Activated naive CD8-positive, alpha-beta T cell (primary cell): ENCODE results near the gene POLDIP2.

Experiments
- H3K27ac Mint-ChIP-seq: one replicate; pipeline ENCODE4 v1.8.0; 2021; ENCODE audit warnings: mixed read lengths
- H3K27me3 Mint-ChIP-seq: one replicate; pipeline ENCODE4 v1.8.0; 2021; ENCODE audit warnings: mixed read lengths
- H3K36me3 Mint-ChIP-seq: one replicate; pipeline ENCODE4 v1.8.0; 2021; ENCODE audit warnings: mixed read lengths
- H3K4me1 Mint-ChIP-seq: one replicate; pipeline ENCODE4 v1.8.0; 2021; ENCODE audit warnings: low read depth, mixed read lengths
- H3K4me3 Mint-ChIP-seq: one replicate; pipeline ENCODE4 v1.8.0; 2021; ENCODE audit warnings: mild to moderate bottlenecking, mixed read lengths
- H3K9me3 Mint-ChIP-seq: one replicate; pipeline ENCODE4 v1.8.0; 2021; ENCODE audit warnings: low read depth, mixed read lengths

The POLDIP2 gene

DNA sequence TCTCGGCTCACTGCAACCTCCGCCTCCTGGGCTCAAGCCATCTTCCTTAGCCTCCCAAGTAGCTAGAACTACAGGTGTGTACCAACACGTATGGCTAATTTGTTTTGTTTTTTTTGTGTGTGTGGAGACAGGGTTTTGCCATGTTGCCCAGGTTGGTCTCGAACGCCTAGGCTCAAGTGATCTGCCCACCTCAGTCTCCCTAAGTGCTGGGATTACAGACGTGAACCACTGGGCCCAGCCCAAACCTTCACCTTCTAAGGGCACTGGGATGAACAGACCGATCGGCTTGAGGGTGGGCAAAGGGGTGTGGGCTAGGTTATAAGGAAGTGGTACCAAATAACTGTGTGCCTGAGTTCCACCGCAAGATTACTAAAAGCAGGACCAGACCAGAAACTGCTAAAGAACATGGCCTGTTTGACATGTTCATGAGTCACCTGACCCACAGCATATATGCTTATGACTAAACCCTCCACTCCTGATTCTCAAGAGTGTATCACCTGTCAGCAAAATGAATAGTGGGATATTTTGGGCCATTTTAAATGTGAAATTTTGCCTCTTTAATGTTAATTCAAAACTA is 30.2 kb downstream of the POLDIP2 start:
- Mint-ChIP-seq H3K27ac (no peak overlapping the region), H3K4me3 (no peak overlapping the region)

DNA sequence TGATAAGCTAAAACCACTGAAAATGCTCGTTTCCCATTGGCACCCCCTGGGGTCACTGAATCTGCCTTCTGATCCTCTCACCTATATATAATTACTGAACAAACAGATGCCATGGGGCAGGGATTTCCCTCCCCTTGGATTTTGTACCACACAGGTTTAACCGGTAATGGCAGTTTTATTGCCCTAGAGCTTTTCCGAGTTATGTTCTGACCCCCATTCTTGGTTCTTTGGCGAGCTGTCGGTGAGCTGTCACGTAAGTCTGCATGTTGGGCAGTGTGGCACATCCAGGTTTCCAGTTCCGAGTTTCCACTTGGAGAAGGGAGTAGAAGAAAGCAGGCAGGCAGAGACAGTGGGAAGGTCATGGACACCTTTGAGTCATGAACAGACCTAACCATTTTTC is 31.2 kb downstream of the POLDIP2 start:
- no peak overlapping the region for H3K27ac Mint-ChIP-seq
- no peaks in the 10 kb centered on the region for H3K9me3 Mint-ChIP-seq
- peaks cover 7% of the 10 kb centered on the region for H3K4me1 Mint-ChIP-seq
- no peak overlapping the region for H3K4me3 Mint-ChIP-seq
- H3K36me3 Mint-ChIP-seq, result peaks cover 8% of the 10 kb centered on the region
- no peaks in the 10 kb centered on the region for H3K27me3 Mint-ChIP-seq

More for the DNA sequence above, 30.2 kb downstream of the POLDIP2 start:
- Mint-ChIP-seq H3K36me3 (peaks cover 8% of the 10 kb centered on the region), H3K9me3 (no peaks in the 10 kb centered on the region), H3K27me3 (no peaks in the 10 kb centered on the region), H3K4me1 (peaks cover 8% of the 10 kb centered on the region)

DNA sequence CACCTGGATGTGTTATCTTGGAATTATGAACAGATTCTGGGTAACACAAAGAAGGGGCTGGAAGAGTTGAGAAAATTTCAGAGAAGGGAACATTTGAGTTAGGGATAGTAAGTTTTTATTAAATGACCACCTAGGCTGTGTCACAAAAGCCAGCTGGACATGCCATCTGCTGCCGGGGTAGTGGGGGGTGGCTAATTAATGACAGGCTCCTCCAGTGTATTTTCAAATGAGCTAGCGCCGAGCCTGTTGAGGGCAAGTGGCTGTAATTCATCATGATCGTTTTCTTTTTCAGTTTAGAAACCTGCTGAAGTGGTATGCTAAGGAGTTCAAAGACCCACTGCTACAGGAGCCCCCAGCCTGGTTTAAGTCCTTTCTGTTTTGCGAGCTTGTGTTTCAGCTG is 32.1 kb downstream of the POLDIP2 start:
- peaks cover 14% of the 10 kb centered on the region for H3K36me3 Mint-ChIP-seq
- no peaks in the 10 kb centered on the region for H3K27me3 Mint-ChIP-seq
- peaks cover 14% of the 10 kb centered on the region for H3K4me1 Mint-ChIP-seq
- no peaks in the 10 kb centered on the region for H3K9me3 Mint-ChIP-seq
- no peak overlapping the region for H3K27ac Mint-ChIP-seq
- H3K4me3 Mint-ChIP-seq, result no peak overlapping the region

DNA sequence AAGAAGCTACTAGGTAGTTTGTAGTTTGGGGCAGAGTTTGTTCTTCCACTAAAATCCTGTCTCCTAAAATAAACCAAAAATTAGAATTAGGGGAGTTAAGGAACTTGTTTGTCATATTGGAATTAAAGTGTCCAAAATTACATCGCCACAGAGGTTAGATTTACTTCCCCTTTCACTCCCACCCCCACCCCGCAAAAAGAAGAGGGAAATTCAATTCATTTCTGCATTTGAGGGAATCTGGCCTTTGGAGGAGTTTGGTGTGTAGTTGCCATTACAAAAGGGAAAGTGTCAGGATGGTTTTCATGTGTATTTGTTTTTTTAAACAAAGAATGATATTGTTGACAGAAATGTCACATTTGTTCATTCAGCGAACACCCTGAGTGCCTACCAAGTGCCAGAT is 32.5 kb downstream of the POLDIP2 start:
- Mint-ChIP-seq H3K27ac (no peak overlapping the region), H3K36me3 (peaks cover 14% of the 10 kb centered on the region), H3K9me3 (no peaks in the 10 kb centered on the region), H3K4me3 (no peak overlapping the region), H3K27me3 (no peaks in the 10 kb centered on the region), H3K4me1 (peaks cover 18% of the 10 kb centered on the region)

DNA sequence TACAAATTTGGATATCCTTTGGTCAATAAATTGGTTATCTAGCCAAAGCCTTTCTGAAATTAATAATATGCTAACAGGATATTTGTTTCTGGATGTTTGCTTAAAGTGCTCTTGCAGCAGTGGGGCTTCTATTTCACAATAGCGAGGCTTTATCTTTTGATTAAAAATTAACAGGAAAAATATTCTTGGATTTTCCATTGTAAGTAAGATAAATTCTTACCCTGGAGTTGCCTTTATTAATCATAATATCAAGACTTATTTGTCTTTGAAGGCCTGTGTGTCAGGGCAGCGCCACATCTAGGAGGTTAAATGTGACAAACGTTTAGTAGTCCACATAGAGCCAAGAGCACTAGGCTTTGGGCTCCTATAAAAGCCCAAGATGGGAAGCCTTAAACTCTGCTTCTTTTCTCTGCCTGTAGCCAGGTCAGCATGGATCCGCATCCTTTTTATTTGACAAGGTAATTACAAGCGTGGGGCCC is 33.0 kb downstream of the POLDIP2 start:
- H3K9me3 Mint-ChIP-seq, result no peaks in the 10 kb centered on the region
- H3K4me1 Mint-ChIP-seq, result peaks cover 20% of the 10 kb centered on the region
- H3K4me3 Mint-ChIP-seq, result no peak overlapping the region
- peaks cover 14% of the 10 kb centered on the region for H3K36me3 Mint-ChIP-seq
- no peaks in the 10 kb centered on the region for H3K27me3 Mint-ChIP-seq
- no peak overlapping the region for H3K27ac Mint-ChIP-seq

DNA sequence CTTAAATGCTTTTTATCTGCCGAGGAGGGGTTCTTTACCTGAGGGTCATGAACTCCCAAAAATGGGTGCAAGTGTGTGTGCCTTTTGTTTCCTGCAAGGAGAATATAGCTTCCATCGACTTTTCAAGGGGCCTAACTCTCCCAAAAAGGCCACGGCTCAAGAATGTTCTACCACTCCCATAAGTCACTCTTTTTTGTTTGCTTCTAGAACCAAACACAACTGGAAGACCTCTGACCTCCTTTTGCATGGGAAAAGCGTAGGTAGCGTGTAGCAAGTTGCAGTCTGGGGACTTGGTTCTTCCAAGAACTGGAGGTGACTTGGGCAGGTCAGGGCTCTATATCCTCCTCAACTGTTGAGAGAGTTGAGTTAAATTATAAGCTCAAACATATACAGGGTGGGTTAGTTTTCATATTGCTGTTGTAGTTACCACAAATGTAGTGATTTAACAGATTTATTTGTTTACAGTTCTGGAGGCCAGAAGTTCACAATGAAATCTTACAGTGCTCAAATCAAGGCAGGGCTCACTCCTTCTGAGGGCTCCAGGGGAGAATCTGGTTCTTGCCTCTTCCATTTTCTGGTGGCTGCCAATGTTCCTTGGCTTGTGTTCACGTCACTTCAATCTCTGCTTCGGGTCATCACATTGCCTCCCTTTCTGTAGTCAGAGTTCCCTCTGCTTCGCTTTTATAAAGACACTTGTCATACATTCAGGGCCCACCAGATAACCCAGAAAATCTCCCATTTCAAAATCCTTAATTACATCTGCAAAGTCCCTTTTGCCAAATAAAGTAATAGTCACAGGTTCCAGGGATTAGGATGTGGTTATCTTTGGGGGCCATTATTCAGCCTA is 36.9 kb downstream of the POLDIP2 start:
- H3K4me3 Mint-ChIP-seq, result peak overlapping the region; percentile 93
- H3K4me1 Mint-ChIP-seq, result peaks cover 26% of the 10 kb centered on the region
- peaks cover 10% of the 10 kb centered on the region for H3K36me3 Mint-ChIP-seq
- H3K27ac Mint-ChIP-seq, result peak overlapping the region; percentile 5
- H3K27me3 Mint-ChIP-seq, result no peaks in the 10 kb centered on the region
- no peaks in the 10 kb centered on the region for H3K9me3 Mint-ChIP-seq

DNA sequence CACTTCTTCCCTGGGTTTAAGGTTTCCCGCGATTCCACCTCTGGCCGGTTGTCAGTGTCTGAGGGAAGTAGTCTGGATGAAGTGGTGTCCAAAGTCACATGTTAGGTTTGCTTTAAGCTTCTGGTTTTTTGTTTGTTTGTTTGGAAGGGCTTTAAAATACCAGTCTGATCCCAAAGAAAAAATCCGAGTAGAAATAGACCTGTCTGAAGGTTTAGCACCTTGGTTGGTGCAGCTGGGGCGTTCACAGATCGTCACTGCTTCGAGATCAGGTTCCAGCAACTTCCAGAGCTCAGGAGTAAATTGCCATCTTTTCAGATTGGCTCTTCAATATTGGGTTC is 37.8 kb downstream of the POLDIP2 start:
- no peaks in the 10 kb centered on the region for H3K27me3 Mint-ChIP-seq
- H3K27ac Mint-ChIP-seq, result peak overlapping the region; percentile 83
- H3K4me1 Mint-ChIP-seq, result peaks cover 26% of the 10 kb centered on the region
- H3K9me3 Mint-ChIP-seq, result no peaks in the 10 kb centered on the region
- peak overlapping the region; percentile 93 for H3K4me3 Mint-ChIP-seq
- H3K36me3 Mint-ChIP-seq, result peaks cover 10% of the 10 kb centered on the region

DNA sequence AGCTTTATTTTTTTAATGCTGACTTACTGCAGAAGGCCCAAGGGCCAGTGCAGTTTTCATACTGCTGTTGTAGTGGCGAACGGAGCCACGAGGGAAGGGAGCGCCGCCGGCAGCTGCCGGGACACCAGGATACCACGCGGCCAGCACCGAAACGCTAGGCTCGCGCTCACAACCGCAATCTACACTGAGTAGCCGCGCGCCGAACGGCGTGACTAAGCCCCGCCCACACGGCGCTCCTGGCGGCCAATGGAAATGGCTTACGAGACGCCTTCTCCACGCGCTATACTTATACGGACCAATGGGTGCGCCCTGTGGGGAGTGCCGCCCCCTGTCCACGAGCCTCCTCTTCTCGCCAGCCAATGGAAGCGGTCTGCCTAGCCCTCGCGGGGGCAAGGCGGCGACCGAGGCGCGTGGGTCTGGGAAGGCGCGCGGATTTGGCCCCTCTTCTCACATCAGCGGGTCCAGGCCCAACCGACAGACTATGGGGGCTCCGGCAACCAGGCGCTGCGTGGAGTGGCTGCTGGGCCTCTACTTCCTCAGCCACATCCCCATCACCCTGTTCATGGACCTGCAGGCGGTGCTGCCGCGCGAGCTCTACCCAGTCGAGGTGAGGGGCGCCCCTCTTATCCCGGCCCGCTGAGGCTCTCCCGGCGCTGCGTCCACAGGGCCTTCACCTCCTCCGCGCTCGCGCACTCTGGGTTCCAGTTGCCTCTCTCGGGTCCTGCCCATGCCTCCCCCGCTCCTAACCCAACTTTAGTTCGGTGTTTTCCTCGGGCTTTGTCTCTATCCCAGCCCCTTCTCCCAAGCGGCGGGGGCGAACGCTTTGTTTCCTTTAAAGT is 38.3 kb downstream of the POLDIP2 start, which contains the start of gene TMEM97:
TSS of gene TMEM97 (plus strand) at position 442 of the 839 bp plus-strand sequence. CDS start at position 482, 40 bp downstream.
- Mint-ChIP-seq H3K36me3 (peaks cover 10% of the 10 kb centered on the region), H3K27ac (peak within 1 kb of the TSS; percentile 83), H3K4me3 (peak within 1 kb of the TSS; percentile 93), H3K9me3 (no peaks in the 10 kb centered on the region), H3K4me1 (peaks cover 26% of the 10 kb centered on the region), H3K27me3 (no peaks in the 10 kb centered on the region)

DNA sequence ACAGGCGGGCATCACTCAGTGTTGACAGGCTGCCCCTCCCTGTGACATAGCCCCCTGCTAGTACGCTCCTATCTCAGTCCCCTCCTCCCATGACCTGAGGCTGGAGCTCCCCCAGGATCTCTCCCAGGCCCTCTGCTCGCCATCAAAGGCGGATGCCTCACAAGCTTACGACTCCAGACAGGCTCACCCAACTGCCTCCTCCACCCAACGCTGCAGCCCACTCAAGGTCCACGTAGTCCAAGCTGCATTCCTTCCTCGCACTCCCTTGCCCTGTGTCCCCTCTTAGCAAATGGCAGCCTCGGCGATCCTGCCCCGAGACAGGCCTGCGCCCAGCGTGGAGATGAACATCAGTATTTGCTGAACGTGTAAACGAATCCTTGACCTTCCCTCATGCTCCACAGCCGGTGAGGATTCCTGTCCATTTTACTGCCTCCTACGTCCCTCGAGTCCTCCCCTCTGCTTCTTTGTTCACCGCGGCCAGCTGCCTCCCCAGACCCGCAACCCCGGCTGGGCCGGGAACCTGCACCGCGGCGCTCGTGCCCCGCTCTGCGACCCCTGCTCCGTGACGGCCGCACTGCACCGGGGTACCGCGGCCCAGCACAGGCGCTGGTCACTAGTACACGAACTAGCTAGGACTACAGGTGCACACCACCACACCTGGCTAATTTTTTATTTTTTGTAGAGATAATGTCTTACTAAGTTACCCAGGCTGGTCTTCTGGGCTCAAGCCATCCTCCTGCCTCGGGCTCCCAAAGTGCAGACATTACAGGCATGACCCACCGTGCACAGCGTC is 39.2 kb downstream of the POLDIP2 start:
- H3K4me3 Mint-ChIP-seq, result peak overlapping the region; percentile 93
- peaks cover 10% of the 10 kb centered on the region for H3K36me3 Mint-ChIP-seq
- H3K27me3 Mint-ChIP-seq, result no peaks in the 10 kb centered on the region
- H3K9me3 Mint-ChIP-seq, result no peaks in the 10 kb centered on the region
- H3K27ac Mint-ChIP-seq, result peak overlapping the region; percentile 83
- peaks cover 26% of the 10 kb centered on the region for H3K4me1 Mint-ChIP-seq

DNA sequence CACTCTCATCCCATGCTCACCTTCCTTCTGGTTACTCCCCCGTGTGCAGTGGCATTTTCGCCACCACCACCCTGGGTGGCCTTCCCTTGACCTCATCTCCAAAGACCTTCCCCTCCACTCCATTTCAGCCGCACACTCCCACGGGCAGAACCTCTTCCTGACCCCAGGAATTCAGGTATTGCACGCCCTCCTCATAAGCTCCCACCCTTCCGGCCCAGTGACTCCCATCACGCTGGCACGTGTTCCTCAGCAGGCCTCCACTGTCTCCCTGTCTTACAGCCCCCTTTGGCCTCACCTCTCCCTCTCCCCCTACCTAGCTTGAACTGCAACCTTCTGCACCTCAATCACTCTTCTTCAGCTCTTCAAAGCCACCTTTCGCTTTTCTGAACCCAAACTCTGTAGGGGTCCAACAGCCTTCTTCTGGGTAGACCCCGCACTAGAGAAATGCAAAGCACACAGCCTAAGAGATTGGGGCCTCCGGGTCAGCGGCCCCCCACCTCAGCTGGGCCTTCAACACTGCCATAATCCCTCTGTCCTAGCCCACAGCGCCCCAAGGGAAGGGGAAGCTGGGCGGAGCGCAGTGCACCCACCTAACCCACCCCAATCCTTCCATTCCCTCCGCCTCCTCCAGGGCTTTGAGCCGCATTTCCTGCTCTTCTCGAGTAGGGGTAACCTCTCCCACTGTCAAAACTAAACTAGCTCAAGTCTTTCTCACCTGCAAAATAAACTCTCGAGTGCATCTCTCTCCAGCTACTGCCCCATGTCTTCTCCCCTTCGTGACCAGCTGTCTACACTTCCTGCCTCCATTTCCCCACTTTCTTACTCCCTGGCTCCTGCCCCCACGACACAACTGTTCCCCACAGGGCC is 40.0 kb downstream of the POLDIP2 start:
- no peaks in the 10 kb centered on the region for H3K27me3 Mint-ChIP-seq
- H3K9me3 Mint-ChIP-seq, result no peaks in the 10 kb centered on the region
- H3K4me1 Mint-ChIP-seq, result peaks cover 23% of the 10 kb centered on the region
- peak overlapping the region; percentile 93 for H3K4me3 Mint-ChIP-seq
- no peak overlapping the region for H3K27ac Mint-ChIP-seq
- H3K36me3 Mint-ChIP-seq, result peaks cover 7% of the 10 kb centered on the region

DNA sequence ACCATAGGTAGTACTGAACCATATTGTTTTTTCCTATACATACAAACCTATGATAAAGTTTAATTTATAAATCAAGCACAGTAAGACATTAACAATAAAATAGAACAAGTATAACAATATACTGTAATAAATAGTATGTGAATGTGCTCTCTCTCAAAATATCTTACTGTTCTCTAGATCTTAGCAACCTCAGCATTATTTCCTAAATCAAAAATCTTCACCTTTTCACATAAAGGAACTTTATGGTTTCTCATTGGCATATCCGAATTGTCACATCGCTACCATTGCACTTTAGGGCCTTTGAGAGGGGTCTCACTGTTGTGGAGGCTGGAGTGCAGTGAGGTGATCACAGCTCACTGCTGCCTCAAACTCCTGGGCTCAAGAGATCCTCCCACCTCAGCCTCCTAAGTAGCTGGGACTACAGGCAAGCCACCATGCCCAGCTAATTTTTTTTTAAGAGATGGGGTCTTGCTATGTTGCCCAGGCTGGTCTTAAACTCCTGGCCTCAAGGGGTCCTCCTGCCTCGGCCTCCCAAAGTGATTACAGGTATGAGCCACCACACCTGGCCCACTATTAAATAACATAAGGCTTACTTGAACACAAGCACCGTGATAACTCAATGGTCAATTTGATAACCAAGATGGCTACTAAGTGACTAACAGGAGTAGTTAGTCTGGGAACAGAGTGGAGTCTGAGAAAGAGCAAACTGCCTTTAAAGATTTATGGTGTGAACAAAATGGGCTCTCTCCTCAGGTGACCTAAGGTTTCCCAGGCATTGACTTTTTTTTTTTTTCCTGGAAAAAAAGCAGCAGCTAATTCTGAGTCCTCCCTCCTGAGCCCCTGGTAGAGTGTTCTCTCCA is 41.3 kb downstream of the POLDIP2 start:
- H3K27me3 Mint-ChIP-seq, result no peaks in the 10 kb centered on the region

DNA sequence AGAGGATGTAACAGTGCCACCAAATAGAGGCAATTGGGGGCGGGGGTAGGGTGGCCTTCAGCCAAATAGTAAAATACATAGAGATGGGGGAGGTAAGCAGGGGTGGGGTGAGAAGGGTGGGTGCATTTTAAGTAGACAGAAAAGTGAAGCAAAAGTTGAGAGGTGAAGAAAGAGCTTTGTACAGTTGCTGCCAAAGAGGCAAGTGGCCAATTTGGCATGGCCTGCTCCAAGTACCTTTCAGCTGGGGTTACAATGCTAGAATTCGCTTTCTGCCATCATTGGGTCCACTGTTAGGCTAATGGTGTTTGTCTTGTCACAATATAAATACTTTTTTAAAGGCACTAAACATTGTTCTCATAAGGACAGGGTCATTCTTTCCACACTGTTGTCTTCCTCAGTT is 43.5 kb downstream of the POLDIP2 start:
- H3K4me1 Mint-ChIP-seq, result peaks cover 11% of the 10 kb centered on the region
- H3K36me3 Mint-ChIP-seq, result no peaks in the 10 kb centered on the region

More for the DNA sequence above, 41.3 kb downstream of the POLDIP2 start:
- H3K9me3 Mint-ChIP-seq, result no peaks in the 10 kb centered on the region
- H3K36me3 Mint-ChIP-seq, result peaks cover 6% of the 10 kb centered on the region
- no peak overlapping the region for H3K4me3 Mint-ChIP-seq
- H3K4me1 Mint-ChIP-seq, result peaks cover 23% of the 10 kb centered on the region
- no peak overlapping the region for H3K27ac Mint-ChIP-seq

DNA sequence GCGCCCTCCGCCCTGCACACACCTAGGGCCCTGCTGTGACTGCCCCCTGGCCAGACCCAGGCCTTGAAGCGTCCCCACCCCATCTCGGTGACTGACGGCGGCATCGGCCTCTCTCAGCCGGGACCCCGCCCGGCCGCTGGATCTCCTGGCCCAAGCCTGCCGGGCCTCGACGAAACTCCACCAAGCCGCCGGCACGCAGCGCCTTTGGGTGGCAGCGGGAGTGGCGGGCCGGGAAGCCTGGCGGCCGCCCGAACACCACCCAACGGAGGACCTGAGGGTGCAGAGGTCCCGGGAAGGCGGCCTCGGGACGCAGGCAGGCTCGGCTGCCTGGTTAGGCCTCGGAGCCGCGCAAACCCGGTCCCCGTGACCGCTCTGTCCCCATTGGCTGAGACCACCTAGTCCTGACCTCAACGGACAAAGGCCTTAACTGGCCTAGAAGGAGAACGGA is 50.3 kb downstream of the POLDIP2 start:
- Mint-ChIP-seq H3K27me3 (peaks cover 6% of the 10 kb centered on the region), H3K36me3 (no peaks in the 10 kb centered on the region), H3K27ac (no peak overlapping the region), H3K9me3 (no peaks in the 10 kb centered on the region), H3K4me3 (no peak overlapping the region), H3K4me1 (no peaks in the 10 kb centered on the region)

More for the DNA sequence above, 43.5 kb downstream of the POLDIP2 start:
- H3K9me3 Mint-ChIP-seq, result no peaks in the 10 kb centered on the region
- no peak overlapping the region for H3K4me3 Mint-ChIP-seq
- no peaks in the 10 kb centered on the region for H3K27me3 Mint-ChIP-seq
- no peak overlapping the region for H3K27ac Mint-ChIP-seq
